OCI-LY1 (cell line): ENCODE measurements around the gene IGF1R.

Experiments used
- EZH2 ChIP-seq: fragments of 200-600 bp; sonication (generic), shearing (Covaris generic); IDR thresholded peaks from 2 replicates; pipeline ENCODE4 v1.8.0; 2017; ENCODE audit warnings: borderline replicate concordance, mixed run types, mild to moderate bottlenecking, antibody characterized with exemption, low read length, moderate library complexity, mixed read lengths
- TF ChIP-seq, protein P1 (sequence below): fragments of 200-600 bp; sonication (generic), shearing (Covaris generic); IDR thresholded peaks from 2 replicates; pipeline ENCODE4 v1.5.1; 2017; ENCODE audit warnings: mild to moderate bottlenecking, antibody characterized with exemption, low read length, moderate library complexity, mixed read lengths

DNA sequence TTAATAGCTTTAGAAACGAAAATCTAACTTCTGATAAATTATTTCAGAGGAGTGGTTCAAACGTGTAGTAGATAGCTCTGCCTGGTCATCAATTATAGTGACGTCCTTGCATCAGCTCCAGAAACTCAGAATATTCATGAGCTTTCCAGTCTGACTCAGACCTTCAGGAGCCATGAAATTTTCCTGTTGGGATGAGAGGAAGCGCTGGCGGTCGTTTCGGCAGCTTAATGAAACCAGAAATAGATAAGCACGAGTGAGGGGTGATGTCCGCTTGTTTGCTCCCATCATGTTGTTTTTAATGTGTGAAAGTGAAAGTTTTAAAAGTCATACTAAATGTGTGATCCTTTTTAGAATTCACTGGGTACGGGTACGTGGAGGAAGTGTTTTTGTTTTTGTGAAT, 218.2 kb downstream of the IGF1R start:
- TF ChIP-seq EZH2, result no peak
- TF ChIP-seq, protein P1, sequence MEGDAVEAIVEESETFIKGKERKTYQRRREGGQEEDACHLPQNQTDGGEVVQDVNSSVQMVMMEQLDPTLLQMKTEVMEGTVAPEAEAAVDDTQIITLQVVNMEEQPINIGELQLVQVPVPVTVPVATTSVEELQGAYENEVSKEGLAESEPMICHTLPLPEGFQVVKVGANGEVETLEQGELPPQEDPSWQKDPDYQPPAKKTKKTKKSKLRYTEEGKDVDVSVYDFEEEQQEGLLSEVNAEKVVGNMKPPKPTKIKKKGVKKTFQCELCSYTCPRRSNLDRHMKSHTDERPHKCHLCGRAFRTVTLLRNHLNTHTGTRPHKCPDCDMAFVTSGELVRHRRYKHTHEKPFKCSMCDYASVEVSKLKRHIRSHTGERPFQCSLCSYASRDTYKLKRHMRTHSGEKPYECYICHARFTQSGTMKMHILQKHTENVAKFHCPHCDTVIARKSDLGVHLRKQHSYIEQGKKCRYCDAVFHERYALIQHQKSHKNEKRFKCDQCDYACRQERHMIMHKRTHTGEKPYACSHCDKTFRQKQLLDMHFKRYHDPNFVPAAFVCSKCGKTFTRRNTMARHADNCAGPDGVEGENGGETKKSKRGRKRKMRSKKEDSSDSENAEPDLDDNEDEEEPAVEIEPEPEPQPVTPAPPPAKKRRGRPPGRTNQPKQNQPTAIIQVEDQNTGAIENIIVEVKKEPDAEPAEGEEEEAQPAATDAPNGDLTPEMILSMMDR, result no peak
